ENCODE measurements around the gene ANAPC5.

Gene ANAPC5

GRCh38 chr12:121397521-121397920 lies 45.3 kb upstream of the ANAPC5 start:
- no peak for TF ChIP-seq TAF1 (IDR thresholded peaks at IDR 0.05; ENCODE audit: borderline replicate concordance, insufficient read depth, low read length)
- no peak for TF ChIP-seq POLR2AphosphoS5 (IDR thresholded peaks at IDR 0.05; ENCODE audit: low read depth, low read length)
- no peak for TF ChIP-seq REST (IDR thresholded peaks at IDR 0.05; ENCODE audit: insufficient read depth in 1 of 2, low read depth in 2 of 2, low read length in 2 of 2)
- no peak for TF ChIP-seq SIN3A (IDR thresholded peaks at IDR 0.05; ENCODE audit: borderline replicate concordance, insufficient read depth, low read length)
- no peak for TF ChIP-seq FOXP2 (optimal IDR thresholded peaks at IDR 0.05; ENCODE audit: borderline replicate concordance, extremely low read depth, extremely low read length, insufficient read depth)

- TF ChIP-seq FOXP2 (optimal IDR thresholded peaks at IDR 0.05; ENCODE audit: borderline replicate concordance, extremely low read depth, extremely low read length, insufficient read depth) (no peak), TAF1 (IDR thresholded peaks at IDR 0.05; ENCODE audit: borderline replicate concordance, insufficient read depth, low read length) (no peak), REST (IDR thresholded peaks at IDR 0.05; ENCODE audit: insufficient read depth in 1 of 2, low read depth in 2 of 2, low read length in 2 of 2) (no peak), SIN3A (IDR thresholded peaks at IDR 0.05; ENCODE audit: borderline replicate concordance, insufficient read depth, low read length) (no peak), POLR2AphosphoS5 (IDR thresholded peaks at IDR 0.05; ENCODE audit: low read depth, low read length) (no peak)
Observed at GRCh38 chr12:121392325-121392716, 40.1 kb upstream of the ANAPC5 start.

GRCh38 chr12:121391619-121392324 lies 39.6 kb upstream of the ANAPC5 start:
- TF ChIP-seq POLR2AphosphoS5 (IDR thresholded peaks at IDR 0.05; ENCODE audit: low read depth, low read length) = no peak
- no peak for TF ChIP-seq SIN3A (IDR thresholded peaks at IDR 0.05; ENCODE audit: borderline replicate concordance, insufficient read depth, low read length)
- no peak for TF ChIP-seq REST (IDR thresholded peaks at IDR 0.05; ENCODE audit: insufficient read depth in 1 of 2, low read depth in 2 of 2, low read length in 2 of 2)
- TF ChIP-seq FOXP2 (optimal IDR thresholded peaks at IDR 0.05; ENCODE audit: borderline replicate concordance, extremely low read depth, extremely low read length, insufficient read depth) = no peak
- no peak for TF ChIP-seq TAF1 (IDR thresholded peaks at IDR 0.05; ENCODE audit: borderline replicate concordance, insufficient read depth, low read length)

GRCh38 chr12:121390856-121391255 lies 38.6 kb upstream of the ANAPC5 start:
- no peak for TF ChIP-seq TAF1 (IDR thresholded peaks at IDR 0.05; ENCODE audit: borderline replicate concordance, insufficient read depth, low read length)
- TF ChIP-seq POLR2AphosphoS5 (IDR thresholded peaks at IDR 0.05; ENCODE audit: low read depth, low read length) = no peak
- TF ChIP-seq REST (IDR thresholded peaks at IDR 0.05; ENCODE audit: insufficient read depth in 1 of 2, low read depth in 2 of 2, low read length in 2 of 2) = no peak
- TF ChIP-seq SIN3A (IDR thresholded peaks at IDR 0.05; ENCODE audit: borderline replicate concordance, insufficient read depth, low read length) = no peak
- no peak for TF ChIP-seq FOXP2 (optimal IDR thresholded peaks at IDR 0.05; ENCODE audit: borderline replicate concordance, extremely low read depth, extremely low read length, insufficient read depth)
